Aorta (tissue), 5 donors: ENCODE results near the gene CCDC63. TPM values are rescaled to one million over a fixed set of nuclear protein-coding genes. Genes with fewer than 3 reads are reported as not detected.
A peak's percentile ranks its signal among the peaks of the same experiment; 100 is the strongest.

Experiments
- ATAC-seq: fragments of 200-7000 bp; cut with Tn5 transposase; one replicate; pipeline ENCODE4 v1.9.1; 2022; ENCODE audit warnings: moderate library complexity; ENCODE audit not compliant: low FRiP score
- DNase-seq, 2 donors: peaks; one replicate each; pipeline ENCODE4 v3.0.0-alpha.2; 2020
- H3K27ac ChIP-seq, 2 donors: one replicate each; pipeline ENCODE4 v1.5.1; 2013; ENCODE audit warnings: low read length in 2 of 2, mild to moderate bottlenecking in 2 of 2, moderate library complexity in 2 of 2, control low read depth in 1 of 2, inconsistent platforms in 1 of 2, low read depth in 1 of 2
- H3K27me3 ChIP-seq, 2 donors: one replicate each; pipeline ENCODE4 v1.6.1; 2013; ENCODE audit warnings: control low read depth in 1 of 2, low read length in 1 of 2, mild to moderate bottlenecking in 1 of 2, moderate library complexity in 1 of 2; ENCODE audit not compliant: insufficient read depth in 2 of 2, control insufficient read depth in 1 of 2
- H3K36me3 ChIP-seq, 2 donors: one replicate each; pipeline ENCODE4 v1.6.1; 2013; ENCODE audit warnings: control low read depth in 1 of 2, low read length in 1 of 2, mild to moderate bottlenecking in 1 of 2; ENCODE audit not compliant: insufficient read depth in 2 of 2, control insufficient read depth in 1 of 2
- H3K4me1 ChIP-seq, 2 donors: one replicate each; pipeline ENCODE4 v1.6.1; 2013; ENCODE audit warnings: low read length in 2 of 2, control low read depth in 1 of 2, mild to moderate bottlenecking in 1 of 2, moderate library complexity in 1 of 2; ENCODE audit not compliant: insufficient read depth in 2 of 2, control insufficient read depth in 1 of 2
- H3K4me3 ChIP-seq, 2 donors: one replicate each; pipeline ENCODE4 v1.5.1; 2013; ENCODE audit warnings: low read length in 2 of 2, control low read depth in 1 of 2, mild to moderate bottlenecking in 1 of 2
- H3K9me3 ChIP-seq: one replicate; pipeline ENCODE4 v1.6.1; 2013; ENCODE audit warnings: mild to moderate bottlenecking, low read length; ENCODE audit not compliant: control insufficient read depth
- WGBS, 2 donors: extraction: QIAGEN DNeasy Blood & Tissue Kit; methylation state at CpG; one replicate each; pipeline ENCODE4 v1.1.7; 2013; 5-methylcytosine and 5-hydroxymethylcytosine counted together
- intact Hi-C, 2 donors: fragments of 100-400 bp; cut with DNase I; formaldehyde crosslinking; loops; one replicate each; pipeline versions ENCODE4 v1.14.2 to v1.15.0; 2022
- polyA plus RNA-seq, 2 donors: library from polyadenylated mRNA; stranded (reverse); fragments of 200-250 nt; gene quantifications; one replicate each; pipeline ENCODE4 v1.2.3, GENCODE V29; 2013
- total RNA-seq, 2 donors: library from RNA; stranded (reverse); fragmentation: NEBNext Ultra II Directional; extraction: Animal tissue kit (Norgen Biotek cat#: 25700); gene quantifications; one replicate each; pipeline ENCODE4 v1.2.1, GENCODE V29; 2021
- donor health status: healthy with polysubstance abuse.
- donor health status: Bipolar disorder and iron deficiency.
- donor health status: DM: no; HTN: no; CAD: no.
- donor health status: DM: no; HTN: no; CAD: no.
- donor health status: DM: yes; HTN: yes; CAD: no.

CCDC63 gene
- total and polyA plus RNA-seq, 4 donors, result not detected

- WGBS, 2 donors, result 37% methylated on average over 14 of the region's 14 CpGs
Observed at GRCh38 chr12:110826592-110827200, 20.1 kb upstream of the CCDC63 start.

GRCh38 chr12:110829308-110829707, 17.5 kb upstream of the CCDC63 start:
- DNase-seq, result no peak
- 78 to 79% methylated on average over 10 of the region's 10 CpGs for WGBS, 2 donors
- no peak overlapping the region for H3K27ac ChIP-seq
- H3K4me1 ChIP-seq, result no peaks in the 10 kb centered on the region
- intact Hi-C loops, result no loop called here
- no peaks in the 10 kb centered on the region for H3K36me3 ChIP-seq
- ATAC-seq, result no peak
- peaks cover 0 to 1% of the 10 kb centered on the region in 2 donors for H3K27me3 ChIP-seq
- H3K4me3 ChIP-seq, result no peak overlapping the region
- no peaks in the 10 kb centered on the region for H3K9me3 ChIP-seq

More at GRCh38 chr12:110826592-110827200, 20.1 kb upstream of the CCDC63 start:
- intact Hi-C loops, result no loop called here
- Histone ChIP-seq H3K27ac (no peak overlapping the region), H3K27me3 (no peaks in the 10 kb centered on the region), H3K4me3 (no peak overlapping the region), H3K4me1 (no peaks in the 10 kb centered on the region), H3K9me3 (no peaks in the 10 kb centered on the region), H3K36me3 (no peaks in the 10 kb centered on the region)
- peak; percentile 94 for ATAC-seq
- peak; percentile 89 to 91 for DNase-seq

GRCh38 chr12:110836291-110836690, 10.5 kb upstream of the CCDC63 start:
- no peaks in the 10 kb centered on the region for H3K36me3 ChIP-seq
- ATAC-seq, result no peak
- no peaks in the 10 kb centered on the region for H3K9me3 ChIP-seq
- H3K27me3 ChIP-seq, result peaks cover 0 to 1% of the 10 kb centered on the region in 2 donors
- H3K4me3 ChIP-seq, result no peak overlapping the region
- no peak for DNase-seq
- WGBS, 2 donors, result 51 to 52% methylated on average over 4 of the region's 4 CpGs
- no peaks in the 10 kb centered on the region for H3K4me1 ChIP-seq
- intact Hi-C loops, result no loop called here
- H3K27ac ChIP-seq, result no peak overlapping the region

DNA sequence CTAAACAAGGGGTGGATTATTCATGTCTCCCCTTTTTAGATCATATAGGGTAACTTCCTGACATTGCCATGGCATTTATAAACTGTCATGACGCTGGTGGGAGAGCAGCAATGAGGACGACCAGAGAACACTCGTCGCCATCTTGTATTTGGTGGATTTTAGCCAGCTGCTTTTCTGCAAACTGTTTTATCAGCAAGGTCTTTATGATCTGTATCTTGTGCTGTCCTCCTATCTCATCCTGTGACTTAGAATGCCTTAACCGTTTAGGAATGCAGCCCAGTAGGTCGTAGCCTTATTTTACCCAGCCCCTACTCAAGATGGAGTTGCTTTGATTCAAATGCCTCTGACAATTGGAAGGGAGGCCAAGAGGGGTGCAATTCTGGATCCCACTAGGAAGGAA, 5.8 kb upstream of the CCDC63 start:
- no peak overlapping the region for H3K4me3 ChIP-seq
- intact Hi-C loops, result loop anchor here in 1 of 2 donors (10.0 kb wide), 1 partner anchor 96 kb away; the partner anchor contains the start of gene PPP1CC
- 60% methylated on average over 6 of the region's 6 CpGs for WGBS, 2 donors
- no peaks in the 10 kb centered on the region for H3K36me3 ChIP-seq
- no peak overlapping the region for H3K27ac ChIP-seq
- no peaks in the 10 kb centered on the region for H3K27me3 ChIP-seq
- no peaks in the 10 kb centered on the region for H3K9me3 ChIP-seq
- DNase-seq, result no peak
- no peak for ATAC-seq
- no peaks in the 10 kb centered on the region for H3K4me1 ChIP-seq

GRCh38 chr12:110844131-110844530, 2.7 kb upstream of the CCDC63 start:
- Histone ChIP-seq H3K4me1 (no peaks in the 10 kb centered on the region), H3K27ac (no peak overlapping the region), H3K27me3 (no peaks in the 10 kb centered on the region), H3K4me3 (no peak overlapping the region), H3K36me3 (no peaks in the 10 kb centered on the region), H3K9me3 (no peaks in the 10 kb centered on the region)
- intact Hi-C loops, result loop anchor here in 1 of 2 donors (10.0 kb wide), 1 partner anchor 99 kb away; the partner anchor contains the start of gene PPP1CC
- 46 to 51% methylated on average over 3 of the region's 3 CpGs for WGBS, 2 donors
- no peak for ATAC-seq
- DNase-seq, result no peak

DNA sequence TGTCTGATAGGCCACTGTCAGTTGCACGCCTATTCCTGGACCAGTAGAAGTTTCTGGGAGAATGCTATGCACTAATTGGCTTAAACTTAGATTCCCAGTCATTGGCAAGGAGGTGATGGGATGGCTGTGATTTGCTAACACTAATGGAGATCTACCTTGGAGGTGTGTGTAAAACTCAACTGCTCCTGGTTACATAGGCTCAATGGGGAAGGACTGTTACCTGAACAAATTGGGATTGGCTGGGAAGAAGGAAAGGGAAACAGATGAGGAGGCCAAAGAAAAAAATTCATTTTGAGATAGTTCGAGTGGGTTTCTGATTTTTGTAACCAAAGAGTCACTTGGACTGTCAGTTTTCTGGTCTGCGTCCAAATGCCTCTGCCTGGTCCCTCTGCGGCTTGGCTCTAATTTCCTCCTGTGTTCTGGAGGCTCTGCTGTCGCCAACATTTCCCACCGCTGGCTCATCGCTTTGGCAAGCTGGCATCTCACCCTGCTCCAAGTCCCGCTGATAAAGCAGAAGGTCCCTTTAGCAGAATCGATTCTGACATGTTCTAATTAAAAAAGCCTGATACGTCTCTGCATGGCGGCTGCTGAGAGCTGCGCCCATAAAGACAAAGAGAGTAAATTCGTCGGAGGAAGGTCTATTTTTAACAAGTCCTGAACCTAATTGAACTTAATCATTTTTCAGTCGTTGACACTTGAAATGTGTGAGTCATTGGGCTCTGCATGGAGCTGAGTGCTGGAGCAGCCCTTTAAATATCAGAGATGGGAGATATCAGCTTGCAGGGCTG, 2.0 kb upstream of the CCDC63 start:
- intact Hi-C loops, result loop anchor here in 1 of 2 donors (10.0 kb wide), 1 partner anchor 100 kb away; the partner anchor contains the start of gene PPP1CC
- no peaks in the 10 kb centered on the region for H3K4me1 ChIP-seq
- H3K9me3 ChIP-seq, result no peaks in the 10 kb centered on the region
- H3K27ac ChIP-seq, result peak overlapping the region in 1 of 2 donors; percentile 9
- peak; percentile 73 to 85 for DNase-seq
- H3K4me3 ChIP-seq, result no peak overlapping the region
- no peaks in the 10 kb centered on the region for H3K27me3 ChIP-seq
- H3K36me3 ChIP-seq, result no peaks in the 10 kb centered on the region
- ATAC-seq, result peak; percentile 38
- WGBS, 2 donors, result 12% methylated on average over 15 of the region's 15 CpGs

DNA sequence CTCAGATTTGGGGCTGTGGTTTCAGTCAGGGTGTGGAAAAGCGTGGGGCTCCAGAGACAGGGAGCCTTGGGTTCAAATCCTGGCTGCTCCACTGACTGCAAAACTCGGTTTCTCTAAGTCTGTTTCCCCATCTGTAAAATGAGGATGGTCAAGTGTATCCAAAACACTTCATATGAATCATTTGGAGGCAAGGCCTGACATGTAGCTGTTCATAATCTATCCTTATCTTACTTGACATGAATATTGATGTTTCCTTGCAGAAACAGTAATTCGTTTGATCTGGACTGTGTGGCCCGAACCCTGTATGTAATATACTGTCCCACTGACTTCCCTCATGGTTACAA, 1.5 kb upstream of the CCDC63 start:
- no peak for ATAC-seq
- Histone ChIP-seq H3K4me3 (no peak overlapping the region), H3K36me3 (no peaks in the 10 kb centered on the region), H3K27me3 (no peaks in the 10 kb centered on the region), H3K9me3 (no peaks in the 10 kb centered on the region), H3K27ac (no peak overlapping the region), H3K4me1 (no peaks in the 10 kb centered on the region)
- intact Hi-C loops, result loop anchor here in 1 of 2 donors (10.0 kb wide), 1 partner anchor 101 kb away; the partner anchor contains the start of gene PPP1CC
- no peak for DNase-seq
- 40 to 44% methylated on average over 4 of the region's 4 CpGs for WGBS, 2 donors

GRCh38 chr12:110848314-110848923, 1.6 kb downstream of the CCDC63 start:
- no peaks in the 10 kb centered on the region for H3K27me3 ChIP-seq
- intact Hi-C loops, result loop anchor here in 1 of 2 donors (10.0 kb wide), 1 partner anchor 104 kb away; the partner anchor contains the start of gene PPP1CC
- DNase-seq, result no peak
- no peak overlapping the region for H3K27ac ChIP-seq
- no peak overlapping the region for H3K4me3 ChIP-seq
- 97 to 98% methylated on average over 6 of the region's 6 CpGs for WGBS, 2 donors
- H3K4me1 ChIP-seq, result no peaks in the 10 kb centered on the region
- ATAC-seq, result no peak
- no peaks in the 10 kb centered on the region for H3K9me3 ChIP-seq
- no peaks in the 10 kb centered on the region for H3K36me3 ChIP-seq
